NCI-H446 (cell line): Measurements from ENCODE around the gene JAKMIP1.

Source experiments
- DNase-seq, 2 experiments: peaks; one replicate each; lab custom pipeline; 2025; lab: John Stamatoyannopoulos, UW

Gene JAKMIP1

GRCh38 chr4:6180841-6181631 lies 19.3 kb downstream of the JAKMIP1 start:
- no peak for DNase-seq

DNA sequence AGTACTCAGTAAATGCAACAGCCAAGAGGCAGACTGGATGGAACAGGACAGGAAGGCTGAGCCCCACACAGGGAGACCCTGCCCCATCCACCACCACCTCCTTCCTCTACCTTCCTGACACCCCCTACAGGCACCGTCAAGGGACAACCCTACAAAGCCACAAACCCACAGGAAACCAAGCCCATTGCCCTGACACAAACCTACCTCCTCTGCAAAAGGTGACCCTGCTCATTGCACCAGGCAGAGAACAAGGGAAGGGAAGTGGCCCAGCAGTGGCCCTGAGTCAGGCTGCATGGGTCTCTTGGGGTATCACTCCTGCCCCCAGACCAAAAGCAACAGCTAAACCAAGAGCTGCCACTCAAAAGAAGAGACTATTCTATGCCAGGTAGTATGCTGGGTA lies 21.0 kb downstream of the JAKMIP1 start:
- DNase-seq: no peak

GRCh38 chr4:6178757-6179156 lies 21.6 kb downstream of the JAKMIP1 start:
- DNase-seq: no peak

DNA sequence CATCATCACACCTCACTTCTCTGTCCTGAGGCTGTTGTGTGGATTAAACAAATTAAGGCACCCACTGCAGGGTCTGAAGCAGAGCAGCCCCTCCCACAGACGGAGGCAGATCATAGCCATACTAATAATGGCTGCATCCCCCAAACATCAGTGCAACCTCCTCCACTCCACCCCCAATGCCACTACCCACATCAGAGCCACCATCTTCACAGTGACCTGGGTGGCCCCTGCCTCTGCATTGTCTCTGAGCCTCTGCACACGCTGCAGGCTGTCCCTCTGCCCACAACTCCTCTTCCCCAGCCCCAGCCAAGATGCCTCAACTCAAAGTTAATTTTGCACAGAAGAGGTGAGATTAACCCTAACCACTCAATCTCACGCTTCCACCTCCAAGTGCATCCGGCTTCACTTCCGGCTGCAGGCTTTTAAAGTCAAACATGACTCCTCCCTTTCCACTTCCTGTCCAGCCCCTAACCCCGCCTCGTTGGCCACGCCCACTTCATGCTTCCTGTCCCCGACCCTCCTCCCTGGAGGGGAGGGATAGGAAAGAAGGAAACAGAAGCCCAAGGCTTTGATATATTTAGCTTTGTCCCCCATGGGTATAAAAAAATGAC lies 22.7 kb downstream of the JAKMIP1 start:
- no peak for DNase-seq

DNA sequence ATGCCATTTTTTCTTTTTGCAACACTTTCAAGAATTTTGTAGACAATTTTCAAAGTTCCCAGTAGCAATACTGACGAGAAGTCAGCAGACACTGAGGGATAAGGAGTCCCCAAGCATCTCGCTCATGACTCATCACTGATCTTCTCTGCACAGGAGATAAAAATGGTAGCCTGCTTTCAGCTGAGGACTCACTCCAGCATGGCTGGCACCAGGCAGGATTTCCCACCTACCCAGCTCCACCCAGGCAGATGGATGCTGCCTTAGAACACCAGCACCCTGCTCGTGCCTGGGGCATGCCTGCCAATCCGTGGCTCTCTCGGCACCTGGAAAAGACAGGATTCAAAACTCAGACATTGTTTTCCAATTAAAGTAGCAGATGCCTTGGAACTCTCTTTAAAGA lies 24.9 kb downstream of the JAKMIP1 start:
- no peak for DNase-seq

DNA sequence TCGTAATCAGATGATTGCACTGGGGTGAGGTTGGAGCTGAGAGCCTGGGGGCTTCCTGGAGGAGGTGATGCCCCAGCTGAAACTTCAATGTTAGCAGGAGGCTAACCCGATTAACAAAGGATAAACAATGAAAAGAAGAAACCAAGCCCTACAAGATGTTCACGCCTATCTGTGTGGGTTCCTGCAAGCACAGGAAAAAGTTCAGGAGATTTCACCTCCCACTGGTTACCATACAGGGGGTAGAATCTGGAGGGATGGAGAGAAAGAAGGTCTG lies 27.5 kb downstream of the JAKMIP1 start:
- no peak for DNase-seq

DNA sequence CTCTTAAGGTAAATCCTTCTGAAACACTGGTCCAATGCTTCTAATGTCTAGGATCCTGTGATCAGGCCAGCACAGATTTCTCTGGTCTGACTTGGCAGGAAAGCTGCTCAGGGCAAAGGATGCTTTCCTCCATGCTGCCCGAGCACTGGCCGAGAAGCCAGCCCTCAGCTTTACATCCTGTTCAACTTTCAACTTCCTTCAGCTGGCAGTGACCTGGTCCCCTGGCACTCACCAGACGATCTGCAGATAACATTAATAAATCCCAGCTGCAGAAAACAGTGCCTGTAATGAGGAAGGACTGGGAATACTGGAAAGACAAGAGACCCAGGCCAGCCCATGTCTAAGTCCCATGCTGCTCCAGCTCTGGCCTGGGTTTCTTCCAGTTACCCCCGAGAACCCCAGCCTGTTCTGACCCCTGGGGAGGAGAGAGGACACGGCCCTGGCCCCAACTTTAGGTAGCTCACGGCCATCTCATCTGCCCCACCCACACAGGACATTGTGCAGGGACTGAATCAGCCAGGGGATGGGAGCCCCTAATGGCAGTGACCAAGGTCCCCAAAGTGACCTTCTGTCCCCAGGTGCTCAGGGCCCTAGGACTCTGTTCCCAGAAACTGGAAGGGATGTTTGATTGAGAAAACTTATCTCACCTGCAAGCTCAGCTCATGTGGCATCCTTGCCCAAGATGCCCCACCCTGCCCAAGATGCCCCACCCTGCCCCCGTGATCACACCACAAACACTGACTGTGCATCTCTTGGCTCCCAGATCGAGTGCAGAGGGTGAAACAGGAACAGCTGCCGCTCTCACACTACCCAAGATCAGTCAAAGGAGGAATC lies 28.0 kb downstream of the JAKMIP1 start:
- no peak for DNase-seq

GRCh38 chr4:6169239-6169638 lies 31.1 kb downstream of the JAKMIP1 start:
- DNase-seq: no peak

GRCh38 chr4:6165766-6166165 lies 34.6 kb downstream of the JAKMIP1 start:
- no peak for DNase-seq

- no peak for DNase-seq
Observed at GRCh38 chr4:6162885-6163284, 37.5 kb downstream of the JAKMIP1 start.

DNA sequence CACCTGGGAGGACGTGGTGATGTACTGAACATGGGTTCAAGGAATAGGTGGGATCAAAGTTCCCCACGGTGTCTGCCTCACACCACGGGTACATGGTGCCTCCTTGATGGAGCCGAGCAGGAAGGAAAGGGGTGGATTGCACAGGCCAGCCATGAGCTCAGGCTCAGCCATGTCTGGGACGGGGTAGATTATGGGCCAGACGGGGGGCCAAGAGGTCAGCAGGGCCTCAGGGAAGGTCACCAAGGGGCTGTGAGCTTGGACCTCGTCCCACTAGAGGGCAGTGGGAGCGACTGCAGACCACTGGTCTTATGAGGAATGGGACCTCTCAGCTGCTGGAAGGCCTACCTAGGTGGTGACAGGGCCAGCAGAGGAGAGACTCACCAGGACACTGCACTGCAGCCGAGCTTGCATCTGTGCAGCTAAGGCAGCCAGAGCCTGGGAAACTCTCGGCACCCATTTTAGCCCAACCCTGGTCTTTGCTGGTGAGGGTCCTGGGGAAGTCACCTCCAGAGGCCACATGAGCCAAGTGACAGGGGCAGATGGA lies 38.4 kb downstream of the JAKMIP1 start:
- no peak for DNase-seq

DNA sequence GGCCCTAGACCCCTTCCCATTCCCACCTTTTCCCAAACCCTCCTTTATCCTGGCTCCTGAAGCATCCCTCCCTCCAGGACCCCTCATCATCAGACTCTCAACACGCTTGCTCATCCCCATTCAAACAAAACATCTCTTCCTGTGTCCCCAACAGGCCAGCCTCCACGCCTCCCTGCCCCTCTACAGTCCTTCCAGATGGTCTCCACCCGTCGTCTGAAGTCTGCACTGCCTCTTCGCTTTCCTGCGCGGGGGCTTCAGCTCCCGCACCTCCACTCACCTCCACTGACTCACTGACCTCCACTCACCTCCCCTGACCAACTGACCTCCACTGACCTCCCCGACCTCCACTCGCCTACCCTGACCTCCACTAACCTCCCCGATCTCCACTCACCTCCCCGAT lies 39.8 kb downstream of the JAKMIP1 start:
- DNase-seq: no peak

DNA sequence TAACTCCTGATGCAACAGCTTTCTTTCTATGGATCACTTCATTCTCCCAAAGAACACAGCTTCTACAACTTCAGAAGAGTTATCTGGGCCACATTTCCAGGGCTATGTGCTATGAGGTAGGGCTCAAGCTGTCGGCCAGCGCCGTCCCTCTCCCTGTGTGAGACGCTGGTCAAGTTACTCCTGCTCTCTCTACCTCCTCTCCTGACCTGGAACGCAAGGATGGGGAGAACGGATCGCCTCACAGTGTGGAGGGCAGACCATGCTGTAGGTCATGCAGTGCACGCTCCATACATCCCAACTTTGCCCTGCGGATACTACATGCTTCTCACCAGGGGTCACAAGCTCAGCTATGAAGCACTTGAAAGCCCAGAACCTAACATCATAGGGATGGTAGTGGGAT lies 42.4 kb downstream of the JAKMIP1 start:
- no peak for DNase-seq

GRCh38 chr4:6155996-6156750 lies 44.2 kb downstream of the JAKMIP1 start:
- no peak for DNase-seq

- no peak for DNase-seq
Observed at GRCh38 chr4:6154875-6155274, 45.5 kb downstream of the JAKMIP1 start.

DNA sequence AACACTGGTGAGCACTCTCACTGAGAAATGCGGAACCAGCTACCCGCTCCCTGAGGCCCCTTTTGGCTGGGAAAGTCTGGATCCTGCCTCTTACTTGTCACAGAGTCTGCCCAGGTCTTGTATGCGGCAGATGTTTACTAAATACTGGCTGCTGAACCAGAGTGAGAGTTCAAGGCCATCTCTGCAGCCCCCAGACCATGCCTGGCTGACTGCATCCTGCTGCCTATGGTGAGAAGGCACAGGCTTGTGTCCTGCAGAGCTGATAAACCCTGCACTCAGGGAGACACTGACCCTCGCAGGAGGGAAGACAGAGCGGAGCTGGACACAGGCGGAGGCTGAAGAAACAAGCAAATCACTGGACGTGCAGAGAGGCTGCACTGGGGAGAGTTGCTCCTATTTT lies 46.5 kb downstream of the JAKMIP1 start:
- DNase-seq: no peak

DNA sequence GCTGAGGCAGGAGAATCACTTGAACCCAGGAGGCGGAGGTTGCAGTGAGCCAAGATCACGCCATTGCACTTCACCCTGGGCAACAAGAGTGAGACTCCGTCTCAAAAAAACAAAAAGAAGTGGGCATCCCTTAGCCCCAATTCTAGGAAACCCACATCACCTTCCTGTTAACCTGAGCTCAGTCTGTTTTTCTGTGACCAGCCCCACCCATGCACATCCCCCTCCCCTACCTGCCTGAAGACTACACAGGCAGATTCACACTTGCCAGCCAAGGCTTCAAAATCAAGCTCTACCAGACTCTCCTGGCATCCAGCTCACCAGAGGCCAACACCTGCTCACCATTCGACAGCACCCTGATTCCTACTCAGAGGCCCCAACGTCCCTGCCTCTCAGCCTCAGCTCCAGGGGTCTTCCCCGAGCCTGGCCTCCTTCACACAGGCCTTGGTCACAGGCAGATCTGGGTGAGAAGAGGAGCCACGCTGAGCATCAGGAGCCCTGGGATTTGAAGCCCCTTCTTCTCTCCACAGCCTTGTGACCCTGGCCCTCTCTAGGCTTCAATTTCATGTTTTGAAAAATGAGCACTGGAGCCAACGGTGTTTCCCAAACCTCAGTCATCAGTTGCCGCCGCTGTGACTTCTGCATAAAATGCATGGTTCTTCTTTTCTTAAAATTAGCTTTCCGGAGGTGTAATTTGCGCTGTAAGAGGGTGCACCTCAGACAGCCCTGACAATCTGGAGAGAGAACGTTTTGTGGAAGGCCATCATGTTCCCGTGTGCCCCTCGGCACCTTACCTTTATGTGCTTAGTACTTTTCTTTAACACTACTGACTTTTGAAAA lies 47.3 kb downstream of the JAKMIP1 start:
- no peak for DNase-seq

DNA sequence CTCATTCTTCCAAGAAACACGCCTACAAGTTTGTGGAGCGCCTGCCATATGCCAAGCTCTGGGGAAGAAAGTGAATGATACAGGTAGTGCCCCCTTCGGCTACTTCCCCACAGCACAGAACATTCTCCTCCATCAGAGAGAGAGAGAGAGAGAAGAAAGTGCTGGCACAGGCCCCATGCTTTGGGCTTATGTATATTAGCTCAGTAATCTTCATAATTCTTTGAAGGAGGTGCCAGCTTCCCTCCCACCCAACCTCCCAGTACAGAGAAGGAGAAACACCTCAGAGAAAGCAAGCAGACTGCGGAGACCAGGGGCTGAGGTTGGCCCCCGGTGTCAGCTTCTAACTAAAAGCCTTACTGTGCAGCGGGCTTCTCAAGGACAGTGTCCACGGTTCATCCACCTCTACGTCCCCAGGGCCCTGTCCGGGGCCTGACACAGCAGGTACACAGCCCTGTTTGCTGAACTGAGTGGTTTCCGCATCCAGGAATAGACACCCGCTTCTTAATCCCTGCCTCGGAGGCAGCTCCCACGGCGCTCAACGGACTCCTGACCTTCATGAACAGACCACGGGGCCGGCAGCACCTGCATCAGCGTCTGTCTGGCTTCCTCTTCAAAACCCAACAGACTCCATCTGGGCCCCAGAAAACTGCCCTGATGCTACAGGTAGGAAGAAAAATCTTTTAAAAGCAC lies 50.2 kb downstream of the JAKMIP1 start:
- DNase-seq: no peak

GRCh38 chr4:6148506-6149205 lies 51.7 kb downstream of the JAKMIP1 start:
- DNase-seq: no peak

DNA sequence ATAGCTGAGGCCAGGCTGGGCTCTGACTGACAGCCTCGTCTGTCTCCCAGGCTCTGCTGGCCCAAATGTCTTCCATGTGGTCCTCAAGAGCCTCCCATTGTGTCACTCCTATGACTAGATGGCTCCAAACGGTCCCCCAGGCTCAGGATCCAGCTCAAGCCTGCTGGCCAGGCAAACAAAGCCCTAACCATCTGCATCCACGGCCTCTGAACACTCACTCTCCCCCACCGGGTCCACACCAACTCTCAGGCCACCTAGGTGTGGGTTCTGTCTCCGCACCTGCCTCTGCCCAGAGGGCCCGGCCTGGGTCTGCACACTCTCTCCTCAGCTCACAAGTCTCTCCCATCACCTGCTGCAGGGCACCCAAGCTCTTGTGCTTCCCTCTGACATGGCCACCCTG lies 52.9 kb downstream of the JAKMIP1 start:
- no peak for DNase-seq
